ENCODE results near the gene MKX. TPM values are rescaled to one million over a fixed set of nuclear protein-coding genes. Genes with fewer than 3 reads are reported as not detected.

Gene MKX
- total RNA-seq, 1 donor from 2014 or later, result 0.80 TPM

GRCh38 chr10:27678166-27678565 is 67.5 kb downstream of the MKX start:
- H3K27me3 Mint-ChIP-seq (ENCODE audit: unreplicated experiment), result peaks cover 1% of the 10 kb centered on the region
- H3K9me3 Mint-ChIP-seq (ENCODE audit: unreplicated experiment), result no peaks in the 10 kb centered on the region
- no peak for TF ChIP-seq CTCF (IDR thresholded peaks at IDR 0.05; ENCODE audit: unreplicated experiment)
- H3K27ac Mint-ChIP-seq (ENCODE audit: unreplicated experiment), result no peak overlapping the region
- H3K4me3 Mint-ChIP-seq (ENCODE audit: unreplicated experiment), result no peak overlapping the region
- H3K4me1 Mint-ChIP-seq (ENCODE audit: unreplicated experiment), result no peaks in the 10 kb centered on the region
- no peaks in the 10 kb centered on the region for H3K36me3 Mint-ChIP-seq (ENCODE audit: low read depth, unreplicated experiment)
- DNase-seq (ENCODE audit: low spot score), result no peak

GRCh38 chr10:27673065-27673464 is 72.6 kb downstream of the MKX start:
- H3K36me3 Mint-ChIP-seq (ENCODE audit: low read depth, unreplicated experiment), result no peaks in the 10 kb centered on the region
- H3K27me3 Mint-ChIP-seq (ENCODE audit: unreplicated experiment), result peaks cover 3% of the 10 kb centered on the region
- TF ChIP-seq CTCF (IDR thresholded peaks at IDR 0.05; ENCODE audit: unreplicated experiment), result no peak
- H3K27ac Mint-ChIP-seq (ENCODE audit: unreplicated experiment), result no peak overlapping the region
- H3K4me3 Mint-ChIP-seq (ENCODE audit: unreplicated experiment), result no peak overlapping the region
- DNase-seq (ENCODE audit: low spot score), result no peak
- no peaks in the 10 kb centered on the region for H3K4me1 Mint-ChIP-seq (ENCODE audit: unreplicated experiment)
- H3K9me3 Mint-ChIP-seq (ENCODE audit: unreplicated experiment), result no peaks in the 10 kb centered on the region

GRCh38 chr10:27671821-27672220 is 73.8 kb downstream of the MKX start:
- no peak for DNase-seq (ENCODE audit: low spot score)
- H3K4me1 Mint-ChIP-seq (ENCODE audit: unreplicated experiment), result no peaks in the 10 kb centered on the region
- H3K36me3 Mint-ChIP-seq (ENCODE audit: low read depth, unreplicated experiment), result no peaks in the 10 kb centered on the region
- H3K9me3 Mint-ChIP-seq (ENCODE audit: unreplicated experiment), result no peaks in the 10 kb centered on the region
- no peak overlapping the region for H3K4me3 Mint-ChIP-seq (ENCODE audit: unreplicated experiment)
- TF ChIP-seq CTCF (IDR thresholded peaks at IDR 0.05; ENCODE audit: unreplicated experiment), result no peak
- peaks cover 2% of the 10 kb centered on the region for H3K27me3 Mint-ChIP-seq (ENCODE audit: unreplicated experiment)
- no peak overlapping the region for H3K27ac Mint-ChIP-seq (ENCODE audit: unreplicated experiment)

- no peak overlapping the region for H3K4me3 Mint-ChIP-seq (ENCODE audit: unreplicated experiment)
- no peaks in the 10 kb centered on the region for H3K36me3 Mint-ChIP-seq (ENCODE audit: low read depth, unreplicated experiment)
- no peak for DNase-seq (ENCODE audit: low spot score)
- no peaks in the 10 kb centered on the region for H3K9me3 Mint-ChIP-seq (ENCODE audit: unreplicated experiment)
- H3K4me1 Mint-ChIP-seq (ENCODE audit: unreplicated experiment), result peaks cover 10% of the 10 kb centered on the region
- H3K27me3 Mint-ChIP-seq (ENCODE audit: unreplicated experiment), result no peaks in the 10 kb centered on the region
- no peak for TF ChIP-seq CTCF (IDR thresholded peaks at IDR 0.05; ENCODE audit: unreplicated experiment)
- no peak overlapping the region for H3K27ac Mint-ChIP-seq (ENCODE audit: unreplicated experiment)
These were observed 81.2 kb downstream of the MKX start for GRCh38 chr10:27664461-27664860.

- Mint-ChIP-seq H3K4me3 (ENCODE audit: unreplicated experiment) (no peak overlapping the region), H3K36me3 (ENCODE audit: low read depth, unreplicated experiment) (no peaks in the 10 kb centered on the region), H3K27ac (ENCODE audit: unreplicated experiment) (no peak overlapping the region), H3K9me3 (ENCODE audit: unreplicated experiment) (no peaks in the 10 kb centered on the region), H3K4me1 (ENCODE audit: unreplicated experiment) (peaks cover 10% of the 10 kb centered on the region), H3K27me3 (ENCODE audit: unreplicated experiment) (no peaks in the 10 kb centered on the region)
- DNase-seq (ENCODE audit: low spot score), result no peak
- TF ChIP-seq CTCF (IDR thresholded peaks at IDR 0.05; ENCODE audit: unreplicated experiment), result no peak
These were observed 82.0 kb downstream of the MKX start for GRCh38 chr10:27663621-27664020.

Data from endothelial cell (in vitro differentiated cells).